ENCODE results near the gene PIN1.
A peak's percentile ranks its signal among the peaks of the same experiment; 100 is the strongest.
"Not testable (repeated sequence)": the region's sequence is repeated elsewhere in the genome, so short reads cannot be mapped to it uniquely, and the experiment has no call there.

The PIN1 gene

GRCh38 chr19:9834726-9835506 lies at the start of gene PIN1:
Gene PIN1 (plus strand): TSS chr19:9835318. CDS start chr19:9835345, 27 bp downstream.
- DNase-seq (ENCODE audit: low spot score) = peak; percentile 99

DNA sequence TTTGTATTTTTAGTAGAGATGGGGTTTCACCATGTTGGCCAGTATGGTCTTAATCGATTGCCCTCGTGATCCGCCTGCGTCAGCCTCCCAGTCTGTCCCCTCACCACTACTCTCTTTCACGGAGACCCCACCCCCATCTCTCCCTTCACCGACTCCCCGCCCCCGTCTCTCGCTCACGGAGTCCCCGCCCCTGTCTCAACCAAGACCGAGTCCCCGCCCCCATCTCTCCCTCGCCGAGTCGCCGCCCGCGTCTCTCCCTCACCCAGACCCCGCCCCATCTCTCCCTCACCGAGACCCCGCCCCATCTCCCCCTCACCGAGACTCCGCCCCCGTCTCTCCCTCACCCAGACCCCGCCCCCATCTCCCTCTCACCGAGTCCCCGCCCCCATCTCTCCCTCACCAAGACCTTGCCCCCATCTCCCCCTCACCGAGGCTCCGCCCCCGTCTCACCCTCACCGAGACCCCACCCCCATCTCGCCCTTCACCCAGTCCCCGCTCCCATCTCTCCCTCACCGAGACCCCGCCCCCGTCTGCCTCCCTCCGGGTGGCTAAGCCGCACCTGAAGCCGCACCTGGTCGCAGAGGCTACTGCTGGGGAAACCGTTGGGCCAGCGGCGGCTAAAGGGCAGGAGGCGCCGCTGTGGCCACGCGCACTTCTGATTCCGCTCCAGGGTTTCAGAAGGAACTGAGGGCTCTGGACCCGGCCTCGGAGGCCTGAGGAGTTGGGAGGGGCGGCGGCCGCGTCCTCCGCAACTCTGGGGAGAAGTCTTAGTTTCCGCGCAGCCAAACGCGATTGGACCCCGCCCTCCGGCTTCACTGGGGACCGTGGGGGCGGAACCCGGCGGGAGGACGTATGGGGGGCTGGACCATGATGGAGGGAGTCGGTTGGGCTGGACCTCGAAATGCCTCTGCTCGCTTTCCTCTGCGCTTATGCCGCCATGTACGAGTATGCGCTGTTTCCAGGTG lies 49.5 kb upstream of the PIN1 start:
- peak; percentile 97 for DNase-seq (ENCODE audit: low spot score)

- DNase-seq (ENCODE audit: low spot score) = no peak
Observed at GRCh38 chr19:9786342-9786741, 48.8 kb upstream of the PIN1 start.

DNA sequence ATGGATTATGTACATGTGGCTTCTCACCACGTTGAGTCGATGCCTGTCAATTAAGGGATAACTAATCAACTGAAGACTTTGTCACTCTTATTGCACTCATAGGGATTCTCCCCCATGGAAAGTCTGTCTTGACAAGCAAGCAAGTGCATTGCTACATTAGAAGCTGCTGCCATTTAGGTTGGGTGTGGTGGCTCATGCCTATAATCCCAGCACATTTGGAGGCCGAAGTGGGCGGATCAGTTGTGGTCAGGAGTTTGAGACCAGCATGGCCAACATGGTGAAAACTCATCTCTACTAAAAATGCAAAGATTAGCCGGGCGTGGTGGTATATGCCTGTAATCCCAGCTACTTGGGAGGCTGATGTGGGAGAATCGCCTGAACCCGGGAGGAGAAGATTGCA lies 48.3 kb upstream of the PIN1 start:
- DNase-seq (ENCODE audit: low spot score) = no peak

- not testable (repeated sequence) for DNase-seq (ENCODE audit: low spot score)
Observed at GRCh38 chr19:9788604-9789003, 46.5 kb upstream of the PIN1 start.

GRCh38 chr19:9789066-9789465 lies 46.1 kb upstream of the PIN1 start:
- DNase-seq (ENCODE audit: low spot score) = no peak

- not testable (repeated sequence) for DNase-seq (ENCODE audit: low spot score)
Observed at GRCh38 chr19:9789579-9789978, 45.5 kb upstream of the PIN1 start.

DNA sequence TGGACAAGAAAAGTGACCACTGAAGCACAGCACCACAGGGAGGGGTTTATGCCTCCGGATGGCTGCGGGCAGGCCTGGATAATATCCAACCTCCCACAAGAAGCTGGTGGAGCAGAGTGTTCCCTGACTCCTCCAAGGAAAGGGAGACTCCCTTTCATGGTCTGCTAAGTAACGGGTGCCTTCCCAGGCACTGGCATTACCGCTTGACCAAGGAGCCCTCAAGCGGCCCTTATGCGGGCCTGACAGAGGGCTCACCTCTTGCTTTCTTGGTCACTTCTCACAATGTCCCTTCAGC lies 44.1 kb upstream of the PIN1 start:
- DNase-seq (ENCODE audit: low spot score) = not testable (repeated sequence)

DNA sequence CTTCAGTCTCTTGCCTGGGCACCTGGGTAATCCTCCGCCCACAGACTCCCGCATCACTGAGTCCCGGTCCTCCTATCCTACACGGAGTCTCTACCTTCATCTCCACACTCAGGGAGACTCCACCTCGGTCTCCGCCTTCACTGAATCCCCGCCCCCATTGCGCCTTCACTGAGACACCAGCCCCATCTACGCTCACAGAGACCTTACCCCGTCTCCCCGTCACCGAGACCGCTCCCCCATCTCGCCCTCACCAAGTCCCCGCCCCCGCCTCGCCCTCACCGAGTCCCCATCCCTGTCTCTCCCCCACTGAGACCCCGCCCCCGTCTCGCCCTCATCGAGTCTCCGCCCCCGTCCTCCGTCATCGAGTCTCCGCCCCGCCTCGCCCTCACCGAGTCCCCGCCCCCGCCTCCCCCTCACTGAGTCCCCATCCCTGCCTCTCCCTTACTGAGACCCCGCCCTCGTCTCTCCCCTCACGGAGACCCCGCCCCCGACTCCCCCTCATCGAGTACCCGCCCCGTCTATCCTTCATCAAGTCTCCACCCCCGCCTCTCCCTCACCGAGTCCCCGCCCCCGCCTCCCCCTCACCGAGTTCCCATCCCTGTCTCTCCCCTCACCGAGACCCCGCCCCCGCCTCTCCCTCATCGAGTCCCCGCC lies 43.4 kb upstream of the PIN1 start:
- DNase-seq (ENCODE audit: low spot score) = peak; percentile 95

- DNase-seq (ENCODE audit: low spot score) = peak; percentile 94
Observed at GRCh38 chr19:9792206-9793070, 42.7 kb upstream of the PIN1 start.

GRCh38 chr19:9793071-9793591 lies 42.0 kb upstream of the PIN1 start:
- peak; percentile 43 for DNase-seq (ENCODE audit: low spot score)

- peak; percentile 72 for DNase-seq (ENCODE audit: low spot score)
Observed at GRCh38 chr19:9796113-9796773, 38.9 kb upstream of the PIN1 start.

- no peak for DNase-seq (ENCODE audit: low spot score)
Observed at GRCh38 chr19:9797871-9798270, 37.2 kb upstream of the PIN1 start.

DNA sequence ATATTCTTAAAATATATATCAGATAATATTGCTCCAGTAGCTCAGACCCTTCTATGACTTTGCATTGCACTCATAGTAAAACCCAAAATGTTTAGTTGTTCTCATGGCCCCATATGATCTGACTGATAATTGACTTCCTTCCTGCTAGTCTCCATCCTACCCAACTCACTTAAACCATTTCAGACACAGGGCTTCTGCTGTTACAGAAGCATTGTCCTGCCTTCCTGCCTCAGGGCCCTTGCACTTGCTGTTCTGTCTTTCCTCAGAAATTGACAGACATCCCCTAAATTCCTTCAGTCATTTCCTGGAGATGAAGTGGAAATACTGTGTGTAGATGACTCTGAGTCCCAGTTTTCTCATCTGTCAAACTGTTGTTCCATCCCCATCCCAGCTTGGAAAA lies 36.0 kb upstream of the PIN1 start:
- no peak for DNase-seq (ENCODE audit: low spot score)

GRCh38 chr19:9801976-9802375 lies 33.1 kb upstream of the PIN1 start:
- no peak for DNase-seq (ENCODE audit: low spot score)

DNA sequence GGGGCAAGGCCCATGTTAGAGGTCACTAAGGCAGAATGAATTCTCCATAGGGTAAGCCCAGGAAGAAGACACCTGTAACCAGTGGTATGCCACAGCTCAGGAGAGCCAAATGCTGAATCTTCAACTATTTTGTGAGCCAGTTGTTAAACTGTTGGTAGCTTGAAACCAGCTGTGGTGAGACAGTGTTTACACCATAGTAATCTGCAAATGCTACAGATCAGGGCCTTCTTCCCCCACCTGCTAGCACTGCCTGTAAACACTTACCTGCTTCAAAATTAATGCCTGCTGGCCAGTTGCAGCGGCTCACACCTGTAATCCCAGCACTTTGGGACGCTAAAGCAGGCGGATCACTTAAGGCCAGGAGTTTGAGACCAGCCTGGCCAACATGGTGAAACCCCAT lies 28.3 kb upstream of the PIN1 start:
- no peak for DNase-seq (ENCODE audit: low spot score)

DNA sequence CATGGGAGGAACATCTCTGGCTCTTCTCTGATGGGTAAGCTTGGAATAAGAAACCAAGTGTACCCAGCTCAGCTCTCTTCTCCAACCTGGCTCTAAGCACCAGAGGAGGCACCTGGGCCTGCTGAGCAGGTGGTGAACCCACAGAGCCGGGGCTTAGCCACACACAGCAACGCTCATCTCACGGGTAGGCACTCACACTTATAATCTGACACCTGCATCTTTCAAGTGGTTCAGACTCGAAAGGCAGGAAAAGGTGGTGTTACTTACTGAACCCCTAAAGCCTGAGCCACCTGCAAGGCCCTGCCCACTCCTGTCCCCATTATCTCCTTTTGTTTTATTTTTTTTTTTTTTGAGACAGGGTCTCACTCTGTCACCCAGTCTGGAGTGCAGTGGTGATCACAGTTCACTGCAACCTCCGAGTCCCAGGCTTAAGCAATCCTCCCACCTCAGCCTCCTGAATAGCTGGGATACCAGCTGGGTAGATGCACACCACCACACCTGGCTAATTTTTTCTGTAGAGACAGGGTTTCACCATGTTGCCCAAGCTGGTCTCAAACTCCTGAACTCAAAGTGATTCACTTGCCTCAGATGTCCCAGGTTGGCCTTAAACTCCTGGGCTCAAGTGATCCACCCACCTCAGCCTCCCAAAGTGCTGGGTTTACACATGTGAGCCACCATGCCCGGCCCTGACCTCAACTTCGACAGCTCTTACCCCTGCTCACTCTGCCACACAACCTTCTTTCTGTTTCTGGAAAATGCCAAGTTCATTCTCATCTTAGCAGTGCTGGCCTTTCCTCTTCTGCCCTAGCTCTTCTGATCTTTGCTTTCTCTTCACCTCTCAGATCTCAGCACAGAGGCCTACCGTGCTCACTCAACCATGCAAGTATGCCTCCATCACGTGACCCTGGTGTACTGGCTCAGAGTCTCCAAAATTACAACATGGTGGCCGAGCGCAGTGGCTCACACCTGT lies 26.0 kb upstream of the PIN1 start:
- DNase-seq (ENCODE audit: low spot score) = no peak

DNA sequence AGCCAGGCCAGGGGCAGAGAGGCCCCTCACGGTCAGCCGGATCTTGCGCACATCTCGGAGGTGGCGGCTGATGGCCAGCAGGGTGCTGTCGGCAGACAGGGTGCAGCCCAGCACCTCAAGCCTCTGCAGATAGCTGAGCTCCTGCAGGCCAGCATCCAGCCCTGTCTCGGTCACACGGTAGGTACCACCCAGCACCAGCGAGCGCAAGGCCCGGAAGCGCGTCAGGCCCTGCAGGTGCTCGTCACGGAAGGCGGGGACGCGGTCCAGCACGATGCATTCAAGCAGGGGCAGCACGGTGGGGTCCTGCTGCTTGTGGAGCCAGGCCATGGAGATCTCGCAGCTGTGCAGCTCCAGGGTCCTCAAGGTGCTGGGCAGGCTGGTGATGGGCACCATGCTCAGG lies 24.0 kb upstream of the PIN1 start:
- no peak for DNase-seq (ENCODE audit: low spot score)

GRCh38 chr19:9818175-9818733 lies 16.9 kb upstream of the PIN1 start:
- DNase-seq (ENCODE audit: low spot score) = no peak
